ENCODE data around the gene PRKN. TPM values are rescaled to one million over a fixed set of nuclear protein-coding genes. Genes with fewer than 3 reads are reported as not detected.

The PRKN gene
- total and polyA plus RNA-seq, 2 experiments from 2014 or later = 0.10 to 0.84 TPM

DNA sequence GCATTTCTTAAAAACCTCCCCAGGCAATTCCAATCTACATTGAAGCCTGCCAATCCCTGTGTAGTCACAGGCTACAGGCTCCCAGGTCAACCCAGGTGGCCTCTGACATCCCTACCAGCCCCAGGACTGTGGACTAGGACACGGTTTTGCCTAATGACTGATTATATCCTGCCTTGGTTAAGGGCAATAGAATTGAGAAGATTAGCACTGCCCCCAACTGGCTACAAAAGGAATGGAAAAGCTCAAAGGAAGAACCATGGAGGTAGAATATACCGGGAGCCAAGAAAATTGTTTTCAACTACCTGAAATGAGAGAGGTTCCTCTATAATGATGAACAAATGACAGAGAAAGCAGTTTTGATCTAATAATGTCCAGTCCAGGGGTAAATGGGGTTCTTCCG, 1032.6 kb downstream of the PRKN start:
- no peaks in the 10 kb centered on the region for H3K36me3 Mint-ChIP-seq (ENCODE audit: low read depth)
- H3K27me3 ChIP-seq (ENCODE audit: insufficient read depth) = no peaks in the 10 kb centered on the region
- no peak overlapping the region for H3K4me3 ChIP-seq
- peak; percentile 89 for ATAC-seq
- peak; percentile 75 for DNase-seq (ENCODE audit: low spot score)
- H3K27me3 Mint-ChIP-seq (ENCODE audit: insufficient read depth, low read depth, poor library complexity) = no peaks in the 10 kb centered on the region
- no peak overlapping the region for H3K4me2 ChIP-seq
- H3K9me3 Mint-ChIP-seq = no peaks in the 10 kb centered on the region
- no peak overlapping the region for H3K27ac Mint-ChIP-seq
- no peak overlapping the region for H2AFZ ChIP-seq
- peaks cover 3% of the 10 kb centered on the region; the same call in 1 of the 3 replicates for H3K4me1 Mint-ChIP-seq
- H3K36me3 ChIP-seq (ENCODE audit: insufficient read depth) = no peaks in the 10 kb centered on the region
- TF ChIP-seq, protein P1, sequence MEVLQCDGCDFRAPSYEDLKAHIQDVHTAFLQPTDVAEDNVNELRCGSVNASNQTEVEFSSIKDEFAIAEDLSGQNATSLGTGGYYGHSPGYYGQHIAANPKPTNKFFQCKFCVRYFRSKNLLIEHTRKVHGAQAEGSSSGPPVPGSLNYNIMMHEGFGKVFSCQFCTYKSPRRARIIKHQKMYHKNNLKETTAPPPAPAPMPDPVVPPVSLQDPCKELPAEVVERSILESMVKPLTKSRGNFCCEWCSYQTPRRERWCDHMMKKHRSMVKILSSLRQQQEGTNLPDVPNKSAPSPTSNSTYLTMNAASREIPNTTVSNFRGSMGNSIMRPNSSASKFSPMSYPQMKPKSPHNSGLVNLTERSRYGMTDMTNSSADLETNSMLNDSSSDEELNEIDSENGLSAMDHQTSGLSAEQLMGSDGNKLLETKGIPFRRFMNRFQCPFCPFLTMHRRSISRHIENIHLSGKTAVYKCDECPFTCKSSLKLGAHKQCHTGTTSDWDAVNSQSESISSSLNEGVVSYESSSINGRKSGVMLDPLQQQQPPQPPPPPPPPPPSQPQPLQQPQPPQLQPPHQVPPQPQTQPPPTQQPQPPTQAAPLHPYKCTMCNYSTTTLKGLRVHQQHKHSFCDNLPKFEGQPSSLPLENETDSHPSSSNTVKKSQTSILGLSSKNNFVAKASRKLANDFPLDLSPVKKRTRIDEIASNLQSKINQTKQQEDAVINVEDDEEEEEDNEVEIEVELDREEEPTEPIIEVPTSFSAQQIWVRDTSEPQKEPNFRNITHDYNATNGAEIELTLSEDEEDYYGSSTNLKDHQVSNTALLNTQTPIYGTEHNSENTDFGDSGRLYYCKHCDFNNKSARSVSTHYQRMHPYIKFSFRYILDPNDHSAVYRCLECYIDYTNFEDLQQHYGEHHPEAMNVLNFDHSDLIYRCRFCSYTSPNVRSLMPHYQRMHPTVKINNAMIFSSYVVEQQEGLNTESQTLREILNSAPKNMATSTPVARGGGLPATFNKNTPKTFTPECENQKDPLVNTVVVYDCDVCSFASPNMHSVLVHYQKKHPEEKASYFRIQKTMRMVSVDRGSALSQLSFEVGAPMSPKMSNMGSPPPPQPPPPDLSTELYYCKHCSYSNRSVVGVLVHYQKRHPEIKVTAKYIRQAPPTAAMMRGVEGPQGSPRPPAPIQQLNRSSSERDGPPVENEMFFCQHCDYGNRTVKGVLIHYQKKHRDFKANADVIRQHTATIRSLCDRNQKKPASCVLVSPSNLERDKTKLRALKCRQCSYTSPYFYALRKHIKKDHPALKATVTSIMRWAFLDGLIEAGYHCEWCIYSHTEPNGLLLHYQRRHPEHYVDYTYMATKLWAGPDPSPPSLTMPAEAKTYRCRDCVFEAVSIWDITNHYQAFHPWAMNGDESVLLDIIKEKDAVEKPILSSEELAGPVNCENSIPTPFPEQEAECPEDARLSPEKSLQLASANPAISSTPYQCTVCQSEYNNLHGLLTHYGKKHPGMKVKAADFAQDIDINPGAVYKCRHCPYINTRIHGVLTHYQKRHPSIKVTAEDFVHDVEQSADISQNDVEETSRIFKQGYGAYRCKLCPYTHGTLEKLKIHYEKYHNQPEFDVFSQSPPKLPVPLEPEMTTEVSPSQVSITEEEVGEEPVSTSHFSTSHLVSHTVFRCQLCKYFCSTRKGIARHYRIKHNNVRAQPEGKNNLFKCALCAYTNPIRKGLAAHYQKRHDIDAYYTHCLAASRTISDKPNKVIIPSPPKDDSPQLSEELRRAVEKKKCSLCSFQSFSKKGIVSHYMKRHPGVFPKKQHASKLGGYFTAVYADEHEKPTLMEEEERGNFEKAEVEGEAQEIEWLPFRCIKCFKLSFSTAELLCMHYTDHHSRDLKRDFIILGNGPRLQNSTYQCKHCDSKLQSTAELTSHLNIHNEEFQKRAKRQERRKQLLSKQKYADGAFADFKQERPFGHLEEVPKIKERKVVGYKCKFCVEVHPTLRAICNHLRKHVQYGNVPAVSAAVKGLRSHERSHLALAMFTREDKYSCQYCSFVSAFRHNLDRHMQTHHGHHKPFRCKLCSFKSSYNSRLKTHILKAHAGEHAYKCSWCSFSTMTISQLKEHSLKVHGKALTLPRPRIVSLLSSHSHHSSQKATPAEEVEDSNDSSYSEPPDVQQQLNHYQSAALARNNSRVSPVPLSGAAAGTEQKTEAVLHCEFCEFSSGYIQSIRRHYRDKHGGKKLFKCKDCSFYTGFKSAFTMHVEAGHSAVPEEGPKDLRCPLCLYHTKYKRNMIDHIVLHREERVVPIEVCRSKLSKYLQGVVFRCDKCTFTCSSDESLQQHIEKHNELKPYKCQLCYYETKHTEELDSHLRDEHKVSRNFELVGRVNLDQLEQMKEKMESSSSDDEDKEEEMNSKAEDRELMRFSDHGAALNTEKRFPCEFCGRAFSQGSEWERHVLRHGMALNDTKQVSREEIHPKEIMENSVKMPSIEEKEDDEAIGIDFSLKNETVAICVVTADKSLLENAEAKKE (CRISPR knock-in tag; IDR thresholded peaks at IDR 0.05) = no peak
- TF ChIP-seq REST (IDR thresholded peaks at IDR 0.05; ENCODE audit: unreplicated experiment) (no peak), EZH2phosphoT487 (IDR thresholded peaks at IDR 0.05; ENCODE audit: unreplicated experiment) (no peak), EZH2 (IDR thresholded peaks at IDR 0.05; ENCODE audit: low read depth, unreplicated experiment) (no peak)
- TF ChIP-seq, protein P2, sequence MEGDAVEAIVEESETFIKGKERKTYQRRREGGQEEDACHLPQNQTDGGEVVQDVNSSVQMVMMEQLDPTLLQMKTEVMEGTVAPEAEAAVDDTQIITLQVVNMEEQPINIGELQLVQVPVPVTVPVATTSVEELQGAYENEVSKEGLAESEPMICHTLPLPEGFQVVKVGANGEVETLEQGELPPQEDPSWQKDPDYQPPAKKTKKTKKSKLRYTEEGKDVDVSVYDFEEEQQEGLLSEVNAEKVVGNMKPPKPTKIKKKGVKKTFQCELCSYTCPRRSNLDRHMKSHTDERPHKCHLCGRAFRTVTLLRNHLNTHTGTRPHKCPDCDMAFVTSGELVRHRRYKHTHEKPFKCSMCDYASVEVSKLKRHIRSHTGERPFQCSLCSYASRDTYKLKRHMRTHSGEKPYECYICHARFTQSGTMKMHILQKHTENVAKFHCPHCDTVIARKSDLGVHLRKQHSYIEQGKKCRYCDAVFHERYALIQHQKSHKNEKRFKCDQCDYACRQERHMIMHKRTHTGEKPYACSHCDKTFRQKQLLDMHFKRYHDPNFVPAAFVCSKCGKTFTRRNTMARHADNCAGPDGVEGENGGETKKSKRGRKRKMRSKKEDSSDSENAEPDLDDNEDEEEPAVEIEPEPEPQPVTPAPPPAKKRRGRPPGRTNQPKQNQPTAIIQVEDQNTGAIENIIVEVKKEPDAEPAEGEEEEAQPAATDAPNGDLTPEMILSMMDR (conservative IDR thresholded peaks at IDR 0.05; ENCODE audit: low read depth in 2 of 2) = peak; percentile 74 to 81
- H4K20me1 ChIP-seq (replicated peaks; ENCODE audit: insufficient read depth) = no peaks in the 10 kb centered on the region
- no peaks in the 10 kb centered on the region for H3K4me1 ChIP-seq (ENCODE audit: insufficient read depth)
- H3K27ac ChIP-seq (ENCODE audit: low read depth) = no peak overlapping the region
- H3F3A ChIP-seq (replicated peaks; ENCODE audit: low read depth) = no peaks in the 10 kb centered on the region
- no peak overlapping the region for H3K4me3 Mint-ChIP-seq
- no peaks in the 10 kb centered on the region for H3K9me2 ChIP-seq (ENCODE audit: insufficient read depth)
- H3K79me2 ChIP-seq (replicated peaks; ENCODE audit: insufficient read depth) = no peaks in the 10 kb centered on the region

All from GM23338 (cell line).